T-helper 22 cell (primary cell): ENCODE measurements around the gene DNAJC19.

ENCODE experiments used
- DNase-seq: peaks from one replicate; pipeline ENCODE4 v3.0.0-alpha.2; 2020; ENCODE audit warnings: low read depth

DNAJC19 gene

GRCh38 chr3:180961087-180961486 is 28.4 kb downstream of the DNAJC19 start:
- no peak for DNase-seq

GRCh38 chr3:180959691-180960090 is 29.8 kb downstream of the DNAJC19 start:
- DNase-seq: no peak

- DNase-seq: no peak
Measured at GRCh38 chr3:180947761-180948390, 41.7 kb downstream of the DNAJC19 start.

GRCh38 chr3:180940826-180941225 is 48.7 kb downstream of the DNAJC19 start:
- no peak for DNase-seq

- DNase-seq: no peak
Measured at GRCh38 chr3:180934638-180935037, 54.9 kb downstream of the DNAJC19 start.
